NCI-H748 (cell line): ENCODE measurements around the gene SMIM41.

Source experiments
- DNase-seq: peaks from one replicate; lab custom pipeline; 2025; ENCODE audit not compliant: unreplicated experiment; lab: John Stamatoyannopoulos, UW

Gene SMIM41

DNA sequence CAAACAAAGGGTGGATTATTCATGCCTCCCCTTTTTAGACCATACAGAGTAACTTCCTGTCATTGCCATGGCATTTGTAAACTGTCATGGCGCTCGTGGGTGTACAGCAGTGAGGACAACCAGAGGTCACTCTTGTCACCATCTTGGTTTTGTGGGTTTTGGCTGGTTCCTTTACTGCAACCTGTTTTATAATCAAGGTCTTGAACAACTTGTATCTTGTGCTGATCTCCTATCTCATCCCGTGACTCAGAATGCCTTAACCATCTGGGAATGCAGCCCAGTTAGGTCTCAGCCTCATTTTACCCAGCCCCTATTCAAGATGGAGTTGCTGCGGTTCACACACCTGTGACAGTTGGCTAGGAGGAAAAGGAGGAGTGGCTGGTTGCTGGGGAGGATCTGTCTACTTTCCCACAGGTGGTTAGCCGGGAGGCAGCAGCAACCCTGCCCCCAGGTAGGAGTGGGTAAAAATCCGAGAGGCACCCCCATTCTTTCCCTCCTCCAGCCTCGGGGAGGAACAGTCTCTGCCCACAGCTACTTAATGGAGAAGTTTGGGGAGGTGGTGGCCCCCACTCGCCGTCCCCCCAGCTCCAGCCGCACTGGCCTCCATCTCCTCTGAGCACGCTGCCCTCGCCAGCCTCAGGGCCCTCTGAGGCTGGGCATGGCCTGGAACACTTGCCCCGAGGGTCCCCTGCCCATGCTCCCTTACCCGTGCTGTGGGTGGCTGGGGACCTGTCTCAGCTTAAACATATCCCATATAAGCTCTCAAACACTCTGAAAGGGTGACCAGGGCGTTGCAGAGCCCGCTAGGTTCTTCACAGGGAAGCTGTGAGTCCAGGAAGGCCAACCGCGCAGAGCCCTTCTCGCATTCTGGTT is 41.7 kb downstream of the SMIM41 start:
- no peak for DNase-seq

DNA sequence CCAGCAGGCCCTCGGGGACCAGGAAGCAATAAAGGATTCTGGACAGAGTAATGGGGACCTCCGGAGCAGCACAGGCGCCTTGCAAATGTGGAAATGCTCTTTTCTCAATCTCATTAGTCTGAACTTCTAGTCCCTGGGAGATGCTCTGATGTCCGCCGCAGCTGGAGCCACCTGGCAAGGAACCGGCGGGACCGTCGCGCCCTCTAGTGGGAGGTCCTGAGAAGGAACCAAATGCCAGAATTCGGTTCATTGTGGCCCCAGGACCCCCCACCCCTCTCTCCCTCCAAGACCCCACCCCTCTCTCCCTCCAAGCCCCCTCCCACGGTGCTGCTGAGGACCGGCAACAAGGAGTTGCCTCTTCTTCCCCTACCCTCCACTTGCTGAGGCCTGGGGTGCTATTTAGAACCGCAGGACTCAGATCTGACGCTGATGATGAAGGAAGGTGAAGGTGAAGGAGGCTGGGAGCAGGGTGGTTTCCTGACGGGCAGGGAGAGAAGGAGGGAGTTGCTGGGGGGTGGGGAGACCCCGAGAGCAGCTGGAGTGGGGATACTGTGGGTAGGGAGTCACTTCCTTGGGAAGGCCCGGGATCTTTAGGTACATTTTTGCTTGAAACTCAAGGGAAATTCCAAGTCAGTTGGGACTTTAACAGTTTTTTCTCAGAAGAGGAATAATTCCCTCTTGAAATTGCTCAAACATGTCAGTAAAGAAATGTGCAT is 42.5 kb downstream of the SMIM41 start:
- peak; percentile 61 for DNase-seq

DNA sequence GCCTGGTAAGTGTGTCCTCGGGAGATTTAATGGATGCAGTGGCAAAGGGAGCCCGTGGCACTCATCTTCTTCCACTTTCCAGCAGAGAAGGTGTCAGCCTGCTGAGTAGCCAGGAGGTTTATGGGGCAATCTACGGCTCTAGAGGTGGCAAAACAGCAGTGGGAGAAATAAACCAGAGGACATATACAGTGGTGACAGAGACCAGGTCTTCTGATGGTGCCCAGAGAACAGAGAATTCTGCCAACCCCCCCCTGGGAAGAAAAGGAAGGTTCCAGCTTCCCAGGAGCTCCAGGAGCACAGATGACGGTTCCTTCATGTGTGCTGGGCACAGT is 43.0 kb downstream of the SMIM41 start:
- DNase-seq = no peak

DNA sequence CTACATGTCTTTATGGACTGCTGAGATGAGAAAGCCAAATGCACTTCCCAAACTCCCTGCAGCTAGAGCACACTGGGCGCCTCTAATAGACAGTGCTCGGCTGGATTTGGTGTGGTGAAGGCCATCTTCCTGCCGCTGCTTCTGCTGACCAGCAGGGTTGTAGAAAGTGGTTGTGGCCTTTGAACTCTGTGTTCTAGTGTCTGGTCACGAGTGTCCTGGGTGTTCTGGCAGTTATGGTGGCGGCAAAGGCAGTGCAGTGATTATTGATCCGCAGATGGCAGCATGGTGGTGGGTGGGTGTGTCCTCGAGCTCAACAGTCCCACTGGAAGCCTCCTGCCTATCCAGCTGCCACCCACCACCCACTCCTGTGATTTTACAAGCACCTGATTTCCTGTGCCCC is 43.4 kb downstream of the SMIM41 start:
- no peak for DNase-seq

DNA sequence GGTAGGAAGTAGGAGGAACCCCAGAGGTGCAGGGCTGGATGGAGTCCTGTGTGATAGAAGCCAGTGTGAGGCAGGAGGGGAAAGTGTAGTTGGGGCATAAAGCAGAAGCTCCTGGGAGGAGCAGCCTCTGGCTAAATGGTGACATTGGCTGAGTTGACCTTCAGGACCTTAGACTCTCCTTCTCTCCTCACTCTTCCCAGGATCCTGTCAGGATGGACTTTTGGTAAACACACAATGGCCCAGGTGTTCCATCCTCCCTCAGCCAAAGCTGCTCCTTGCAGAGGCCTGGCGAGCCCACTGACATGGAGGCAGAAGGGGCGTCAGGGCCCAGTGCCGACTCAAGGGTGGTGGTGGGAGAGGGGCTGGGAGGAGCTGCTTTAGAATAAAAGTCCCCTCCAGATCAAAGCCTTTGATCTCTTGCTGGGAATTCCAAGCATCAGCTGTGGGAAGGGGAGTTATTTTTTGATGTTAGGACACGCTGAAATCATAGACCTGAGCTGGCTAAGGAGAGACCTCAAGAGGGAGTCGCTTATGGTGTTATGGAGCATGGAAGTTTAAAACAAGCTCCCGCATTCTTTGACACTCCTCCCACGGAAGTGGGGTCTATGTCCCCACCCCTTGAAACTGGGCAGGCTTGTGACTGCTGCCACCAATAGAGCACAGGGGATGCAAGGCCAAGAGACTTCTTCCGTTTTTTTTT is 44.1 kb downstream of the SMIM41 start:
- DNase-seq = no peak

DNA sequence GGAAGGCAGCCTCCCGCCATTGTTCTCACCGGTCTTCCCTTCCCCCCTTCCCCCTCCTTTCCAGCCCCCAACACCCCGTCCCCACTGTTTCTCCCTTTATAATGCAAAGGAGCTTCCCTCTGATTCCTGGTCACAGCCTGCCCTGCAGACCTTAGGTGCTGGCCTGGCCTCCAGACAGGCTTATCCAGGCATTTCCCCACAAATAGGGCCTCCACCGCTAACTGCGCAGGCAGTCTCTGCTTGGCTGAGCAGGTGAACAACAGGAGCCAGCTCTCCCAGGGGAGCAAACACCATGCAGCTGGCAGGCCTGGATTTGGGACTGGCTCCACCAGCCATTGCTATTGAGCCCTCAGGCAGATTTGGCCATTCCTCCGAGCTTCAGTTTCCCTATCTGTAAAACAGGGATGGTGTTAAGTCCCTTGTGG is 46.0 kb downstream of the SMIM41 start:
- peak; percentile 15 for DNase-seq

DNA sequence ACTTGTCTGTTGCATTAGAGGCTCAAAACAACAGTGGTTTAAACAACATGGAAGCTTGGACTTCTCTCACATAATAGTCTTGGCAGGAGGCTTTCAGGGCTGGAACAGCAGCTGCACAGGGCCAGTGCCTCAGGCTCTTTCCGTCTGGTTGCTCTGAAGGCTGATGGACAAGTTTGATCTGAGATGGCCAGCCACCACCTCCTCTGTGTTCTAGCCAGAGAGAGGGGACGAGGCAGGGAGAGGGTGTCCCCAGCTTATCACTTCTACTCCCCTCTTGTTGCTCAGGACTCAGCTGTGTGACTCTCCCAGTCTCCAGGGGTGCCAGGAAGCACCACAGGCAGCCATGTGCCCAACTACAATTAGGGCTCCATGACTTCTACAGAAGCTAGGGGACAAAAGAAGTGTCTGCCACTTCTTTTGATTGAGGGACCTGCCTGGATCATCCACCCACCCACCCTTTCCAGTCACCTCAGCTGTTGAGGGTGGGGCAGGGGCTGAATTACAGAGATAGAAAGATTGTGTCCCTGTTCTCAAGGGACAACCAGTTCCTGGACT is 46.6 kb downstream of the SMIM41 start:
- no peak for DNase-seq

DNA sequence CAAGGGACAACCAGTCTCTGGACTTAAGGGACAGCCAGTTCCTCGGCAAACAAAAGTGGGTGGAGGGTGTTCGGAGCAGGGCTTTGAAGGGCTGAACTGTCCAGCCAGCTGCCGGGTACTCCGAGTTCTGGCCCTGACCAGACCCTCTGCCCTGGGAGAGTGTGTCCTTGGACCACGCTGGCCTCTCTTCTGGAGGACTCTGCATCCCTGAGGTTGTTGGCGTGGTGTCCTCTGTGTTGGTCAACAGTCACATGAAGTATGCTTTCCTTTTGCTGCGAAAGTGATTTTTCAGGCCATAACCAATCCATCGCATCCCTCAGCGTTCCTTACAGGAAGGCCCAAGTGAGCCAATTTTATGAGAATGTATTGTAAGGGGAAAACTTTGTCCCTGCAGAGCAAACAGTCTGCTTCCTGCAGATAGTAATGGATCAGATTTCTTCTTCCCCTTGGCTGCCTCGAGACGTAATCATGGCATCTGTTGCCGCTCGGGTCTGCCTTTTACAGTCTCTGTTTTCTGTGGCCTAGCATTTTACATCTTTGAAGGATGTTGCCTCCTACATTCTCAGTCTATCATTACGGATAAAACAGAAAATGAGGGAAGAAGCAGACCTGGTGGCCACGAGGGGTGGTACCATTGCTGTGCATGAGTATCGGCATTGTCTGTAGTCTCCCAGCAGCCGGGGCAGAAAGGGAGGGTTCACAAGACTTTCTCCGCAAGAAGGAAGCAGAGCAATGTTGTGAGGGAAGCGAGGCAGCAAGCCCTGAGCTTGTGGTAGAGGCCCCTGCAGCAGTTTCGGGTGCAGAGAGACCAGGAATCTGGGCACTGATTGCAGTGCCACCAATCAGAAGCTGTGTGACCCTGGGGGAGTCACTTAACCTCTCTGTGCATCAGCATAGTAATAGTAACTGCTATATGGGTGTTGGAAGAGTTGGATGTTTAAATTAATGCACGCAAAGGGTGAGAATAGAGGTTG is 47.4 kb downstream of the SMIM41 start:
- no peak for DNase-seq

DNA sequence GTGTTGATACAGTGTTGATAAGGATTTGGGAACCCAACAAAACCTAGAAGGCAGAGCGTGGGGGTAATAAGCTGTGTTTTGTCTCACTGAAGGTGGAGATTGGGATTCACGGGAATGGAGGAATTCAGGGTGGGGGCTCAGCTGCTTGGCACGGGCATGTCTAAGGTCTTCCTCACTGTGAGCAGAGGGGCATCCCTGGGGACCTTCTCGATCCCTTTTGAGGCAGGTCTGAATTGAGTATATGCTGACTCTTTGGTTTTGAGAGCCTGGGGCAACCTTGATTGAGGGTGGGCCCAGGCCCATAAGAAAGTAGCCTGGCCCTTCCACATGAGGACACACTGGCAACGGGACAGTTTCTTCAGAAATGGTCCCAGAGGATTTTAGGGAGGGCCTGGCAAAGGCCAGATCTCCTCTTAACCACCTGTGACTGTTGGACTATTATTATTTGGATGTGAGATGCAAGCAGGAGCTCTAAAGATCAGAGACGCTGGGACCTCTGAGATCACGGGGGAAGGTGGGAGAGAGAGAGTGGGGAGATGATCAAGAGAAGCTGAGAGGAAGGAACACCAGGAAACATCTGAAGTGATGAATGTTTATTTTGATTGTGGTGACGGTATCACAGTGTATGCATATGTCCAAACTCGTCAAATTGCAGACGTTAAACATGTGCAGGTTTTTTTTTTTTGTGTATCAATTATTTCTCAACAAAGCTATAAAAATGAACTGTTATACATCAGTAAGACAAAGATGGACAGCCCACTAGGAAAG is 48.4 kb downstream of the SMIM41 start:
- DNase-seq = no peak

DNA sequence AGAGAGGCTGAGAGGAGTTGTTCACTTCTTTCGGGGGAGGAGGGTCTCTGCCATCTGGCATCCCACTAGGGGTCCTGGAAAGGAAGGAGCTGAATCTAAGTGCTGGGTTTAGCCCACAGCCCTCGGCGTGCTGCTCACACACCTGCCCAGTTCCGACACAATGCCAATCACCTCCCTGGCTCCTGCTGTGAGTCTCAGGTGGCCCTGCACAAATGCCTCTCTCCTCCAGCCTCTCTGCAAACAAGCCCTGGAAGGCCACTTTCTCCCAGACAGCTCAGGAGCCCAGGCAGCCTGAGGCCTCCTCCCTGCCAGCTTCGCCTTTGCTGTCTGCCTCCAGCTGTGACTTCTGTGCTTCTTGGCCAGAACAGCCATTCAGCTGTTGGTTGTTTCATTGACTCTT is 51.2 kb downstream of the SMIM41 start:
- peak; percentile 91 for DNase-seq

DNA sequence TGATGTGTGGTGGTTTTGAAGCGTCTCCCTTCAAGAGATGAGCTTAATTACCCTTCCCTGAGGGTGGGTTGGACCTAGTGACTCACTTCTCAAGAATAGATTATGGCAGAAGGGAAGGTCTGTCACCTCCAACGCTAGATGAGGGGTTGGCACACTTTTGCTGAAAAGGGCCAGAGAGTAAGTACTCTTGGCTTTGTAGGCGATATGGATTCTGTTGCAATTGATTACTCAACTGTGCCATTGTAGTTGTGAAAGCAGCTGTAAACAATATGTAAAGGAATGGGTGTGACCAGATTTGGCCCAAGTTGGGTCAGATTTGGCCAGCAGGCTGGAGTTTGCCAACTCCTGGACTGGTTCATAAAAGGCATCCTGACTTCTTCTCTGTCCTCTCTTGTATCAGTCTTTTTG is 53.3 kb downstream of the SMIM41 start:
- DNase-seq = no peak

DNA sequence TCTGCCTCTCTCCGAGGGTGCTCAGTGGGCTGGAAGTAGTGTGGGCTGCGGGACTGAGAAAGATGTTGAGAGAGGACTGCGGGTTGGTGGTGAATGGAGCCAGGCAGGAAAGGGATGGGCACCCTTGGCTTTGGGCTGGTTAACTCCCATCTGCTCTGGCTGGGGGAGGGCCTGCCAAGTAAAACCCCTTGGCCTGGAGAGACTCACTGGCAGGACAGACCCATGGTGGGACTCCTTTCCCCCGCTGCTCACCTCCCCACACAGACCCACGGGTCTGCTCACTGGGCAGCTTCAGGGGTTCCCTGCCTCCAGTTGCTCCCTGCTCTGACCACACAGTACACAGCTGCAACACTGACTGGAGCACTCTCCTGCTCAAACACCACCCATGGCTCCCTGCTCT is 58.2 kb downstream of the SMIM41 start:
- no peak for DNase-seq

DNA sequence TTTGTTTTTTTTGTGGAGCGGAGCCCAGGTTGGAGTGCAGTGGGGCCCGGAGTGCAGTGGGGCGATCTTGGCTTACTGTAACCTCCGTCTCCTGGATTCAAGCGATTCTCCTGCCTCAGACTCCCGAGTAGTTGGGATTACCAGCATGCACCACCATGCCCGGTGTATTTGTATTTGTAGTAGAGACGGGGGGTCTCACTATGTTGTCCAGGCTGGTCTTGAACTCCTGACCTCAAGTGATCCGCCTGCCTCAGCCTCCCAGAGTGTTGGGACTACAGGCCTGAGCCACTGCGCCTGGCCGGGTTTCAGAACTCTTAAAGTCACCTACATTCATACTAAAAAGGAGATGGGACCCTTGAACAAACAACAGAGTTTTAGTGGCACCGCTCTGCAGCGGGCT is 59.6 kb downstream of the SMIM41 start:
- DNase-seq = no peak

DNA sequence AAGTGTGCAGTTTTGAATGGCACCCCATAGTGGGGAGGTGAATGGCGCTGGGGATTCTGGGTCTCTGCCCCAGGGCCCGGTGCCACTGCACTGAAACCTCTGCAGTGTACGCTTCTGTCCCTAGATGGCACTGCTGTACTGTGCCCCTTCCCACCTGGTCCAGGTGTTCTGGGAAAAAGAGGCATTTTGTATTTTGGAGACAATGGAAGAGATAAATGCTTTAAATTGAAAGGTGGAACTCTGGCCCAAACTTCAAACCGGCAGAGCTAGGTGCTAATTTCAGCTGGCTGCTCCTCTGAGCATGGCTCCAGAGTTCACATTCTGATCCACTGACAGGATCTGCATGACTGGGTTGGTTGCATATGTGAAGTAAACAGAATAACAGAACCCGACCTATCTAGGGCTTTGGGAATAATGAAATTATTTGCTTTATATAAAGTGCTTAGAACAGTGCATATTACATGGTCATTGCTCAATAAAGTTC is 60.1 kb downstream of the SMIM41 start:
- peak; percentile 77 for DNase-seq

DNA sequence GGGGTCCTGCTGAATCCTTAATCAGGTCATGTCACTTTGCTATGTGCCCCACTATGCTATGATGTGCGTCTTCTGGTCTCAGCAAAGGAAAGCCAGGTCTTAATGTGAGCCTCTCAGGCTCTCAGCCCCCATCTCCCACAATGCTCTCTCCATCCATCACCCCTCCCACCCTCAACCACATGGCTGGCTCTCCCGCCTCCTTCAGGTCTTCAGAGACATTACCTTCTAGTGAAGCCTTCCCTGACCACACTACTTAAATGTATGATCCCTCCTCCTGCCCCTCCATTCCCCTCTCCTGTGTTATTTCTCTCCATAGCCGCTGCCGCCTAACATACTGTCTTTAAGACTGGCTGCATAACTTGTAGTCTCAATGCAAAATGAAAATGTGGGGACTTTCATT is 61.8 kb downstream of the SMIM41 start:
- no peak for DNase-seq

DNA sequence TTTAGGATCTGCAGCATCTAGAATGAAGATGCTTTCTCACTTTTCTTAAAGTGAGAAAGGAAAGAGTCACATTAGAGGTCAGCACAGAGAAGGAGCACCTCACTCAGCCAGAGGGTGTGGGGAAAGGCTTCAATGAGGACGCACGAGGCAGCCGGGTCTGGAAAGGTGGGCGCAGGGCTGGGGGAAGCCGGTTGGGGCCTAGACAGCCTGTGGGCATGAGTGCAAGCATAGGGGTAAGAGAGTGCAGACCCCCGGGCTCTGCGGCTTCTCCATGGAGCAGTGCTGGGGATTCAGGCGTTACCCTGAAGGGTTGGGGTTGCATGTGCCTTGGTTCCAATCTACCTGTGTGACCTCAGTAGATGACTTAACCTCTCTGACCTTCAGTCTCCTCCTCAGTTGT is 62.4 kb downstream of the SMIM41 start:
- DNase-seq = no peak

DNA sequence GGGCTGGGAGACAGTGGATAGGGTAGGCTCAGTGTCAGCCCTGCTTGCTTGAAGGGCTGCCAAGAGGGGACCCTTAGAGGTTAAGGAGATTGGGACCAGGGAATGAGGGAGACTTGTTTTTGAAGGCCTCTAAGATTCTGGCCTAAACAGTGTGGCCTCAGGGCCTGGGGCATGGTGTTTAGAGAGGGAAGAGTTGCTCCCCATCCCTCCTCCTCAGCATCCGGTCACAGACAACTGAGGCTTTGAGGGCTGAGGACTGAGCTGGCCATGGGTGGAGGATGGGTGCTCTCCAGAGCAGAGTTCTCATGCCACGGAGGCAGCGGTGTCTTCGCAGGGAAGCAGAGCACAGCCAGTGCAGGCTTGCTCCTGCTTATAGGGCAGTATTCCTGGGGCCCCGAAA is 62.9 kb downstream of the SMIM41 start:
- no peak for DNase-seq

DNA sequence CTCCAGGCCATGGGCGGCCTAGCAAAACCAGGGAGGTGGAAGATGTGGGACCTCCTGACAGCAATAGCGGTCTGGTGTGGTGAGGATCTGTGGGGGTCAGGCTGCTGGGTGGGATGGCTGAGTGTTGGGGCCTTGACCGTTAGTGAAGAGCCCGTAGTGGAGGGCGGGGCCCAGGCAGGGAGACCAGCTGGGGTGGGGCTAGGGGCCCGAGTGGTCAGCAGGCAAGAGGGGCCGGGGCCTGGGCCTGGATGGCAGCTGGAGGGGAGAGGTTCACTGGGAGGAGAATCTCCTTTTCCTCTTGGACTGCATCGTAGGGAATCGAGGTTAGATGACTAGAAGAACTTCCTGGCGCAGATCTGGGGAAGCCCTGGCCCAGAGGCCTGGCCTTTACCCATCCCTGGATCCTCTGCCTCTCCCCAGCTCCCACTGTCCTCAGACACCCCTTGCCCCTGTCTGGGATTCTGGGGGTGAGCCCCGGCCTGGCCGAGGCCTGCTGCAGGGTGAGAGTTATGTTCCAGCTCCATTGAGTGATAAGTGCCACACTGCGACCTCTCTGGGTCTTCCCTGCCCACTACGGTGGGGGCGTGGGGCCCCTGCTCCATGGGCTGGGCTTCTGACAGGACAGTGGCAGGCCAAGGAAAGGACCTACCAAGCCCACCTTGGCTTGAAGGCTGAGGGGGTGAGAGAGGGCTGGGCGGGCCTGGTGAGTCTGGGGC is 65.2 kb downstream of the SMIM41 start:
- no peak for DNase-seq
